ENCODE data around the gene CEP295NL.
"Not testable (repeated sequence)": the region's sequence is repeated elsewhere in the genome, so short reads cannot be mapped to it uniquely, and the experiment has no call there.

CEP295NL gene

DNA sequence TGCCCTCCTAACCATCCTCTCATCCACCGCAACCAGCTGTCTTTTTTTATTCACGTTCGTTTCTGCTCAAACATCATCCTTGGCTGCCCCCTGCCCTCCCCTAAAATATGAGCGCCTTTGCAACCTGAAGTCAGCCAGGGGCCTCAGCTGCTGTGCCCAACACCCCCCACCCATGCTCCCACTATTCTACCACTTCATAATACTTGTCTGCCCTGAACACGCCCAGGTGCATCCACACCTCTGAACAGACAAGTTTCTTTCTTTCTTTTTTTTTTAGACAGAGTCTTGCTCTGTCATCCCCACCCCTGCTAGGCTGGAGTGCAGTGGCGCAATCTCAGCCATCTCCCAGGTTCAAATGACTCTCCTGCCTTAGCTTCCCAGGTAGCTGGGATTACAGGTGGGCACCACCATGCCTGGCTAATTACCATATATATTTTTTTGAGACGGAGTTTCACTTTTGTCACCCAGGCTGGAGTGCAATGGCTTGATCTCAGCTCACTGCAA, 26.9 kb downstream of the CEP295NL start:
- H3K27me3 ChIP-seq (ENCODE audit: insufficient read depth, low read length), result no peaks in the 10 kb centered on the region
- peaks cover 5% of the 10 kb centered on the region for H3K36me3 ChIP-seq (ENCODE audit: insufficient read depth, low read length)
- peak overlapping the region; percentile 20; the same call in 1 of the 2 replicates for H3K27ac ChIP-seq (ENCODE audit: low read depth, low read length)
- no peak overlapping the region for H2AFZ ChIP-seq (ENCODE audit: low read length, unreplicated experiment)
- no peak overlapping the region for H3K4me3 ChIP-seq (ENCODE audit: low read depth, low read length)
- H3K79me2 ChIP-seq (ENCODE audit: control insufficient read depth, insufficient read depth, low read length, unreplicated experiment), result peaks cover 44% of the 10 kb centered on the region
- H3K4me1 ChIP-seq (ENCODE audit: control insufficient read depth, insufficient read depth, low read length, unreplicated experiment), result peaks cover 31% of the 10 kb centered on the region

DNA sequence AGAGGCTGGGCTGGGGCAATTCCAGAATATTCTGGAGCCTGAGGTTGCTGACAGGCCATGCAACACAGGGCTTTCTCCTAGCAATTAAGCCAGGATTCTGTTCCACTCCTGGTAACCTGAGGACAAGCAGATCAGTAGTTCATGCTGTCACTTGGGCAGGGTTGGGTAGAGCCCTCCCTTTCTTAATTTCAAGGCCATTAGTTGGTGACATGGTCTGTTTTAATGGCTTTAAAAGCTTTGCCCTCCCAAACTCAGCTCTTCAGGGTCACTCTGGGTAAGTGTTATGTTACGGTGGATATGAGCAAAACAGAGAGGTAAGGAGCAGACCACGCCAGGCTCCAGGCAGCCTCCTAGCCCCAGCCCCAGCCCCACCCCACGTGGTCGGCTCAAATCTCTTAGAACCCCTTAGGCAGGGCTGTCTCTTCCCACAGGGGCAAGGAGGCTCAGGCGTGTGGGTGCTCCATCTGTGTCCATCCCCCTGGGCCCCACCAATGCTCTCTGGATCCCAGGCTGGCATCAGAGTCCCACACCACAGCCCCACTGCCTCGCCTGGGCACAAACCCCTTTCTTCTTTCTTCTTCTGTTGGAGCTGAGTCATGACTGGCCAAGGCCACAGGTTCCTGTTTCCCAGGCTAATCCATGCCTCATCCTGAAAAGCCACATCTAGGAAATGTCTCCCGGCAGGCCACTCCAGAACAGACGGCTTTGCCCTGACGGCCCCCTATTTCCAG, 27.5 kb downstream of the CEP295NL start:
- Histone ChIP-seq H3K79me2 (ENCODE audit: control insufficient read depth, insufficient read depth, low read length, unreplicated experiment) (peaks cover 39% of the 10 kb centered on the region), H3K27me3 (ENCODE audit: insufficient read depth, low read length) (no peaks in the 10 kb centered on the region), H3K4me1 (ENCODE audit: control insufficient read depth, insufficient read depth, low read length, unreplicated experiment) (peaks cover 31% of the 10 kb centered on the region), H3K4me3 (ENCODE audit: low read depth, low read length) (no peak overlapping the region), H3K27ac (ENCODE audit: low read depth, low read length) (peak overlapping the region; percentile 22), H2AFZ (ENCODE audit: low read length, unreplicated experiment) (no peak overlapping the region), H3K36me3 (ENCODE audit: insufficient read depth, low read length) (peaks cover 5% of the 10 kb centered on the region)

DNA sequence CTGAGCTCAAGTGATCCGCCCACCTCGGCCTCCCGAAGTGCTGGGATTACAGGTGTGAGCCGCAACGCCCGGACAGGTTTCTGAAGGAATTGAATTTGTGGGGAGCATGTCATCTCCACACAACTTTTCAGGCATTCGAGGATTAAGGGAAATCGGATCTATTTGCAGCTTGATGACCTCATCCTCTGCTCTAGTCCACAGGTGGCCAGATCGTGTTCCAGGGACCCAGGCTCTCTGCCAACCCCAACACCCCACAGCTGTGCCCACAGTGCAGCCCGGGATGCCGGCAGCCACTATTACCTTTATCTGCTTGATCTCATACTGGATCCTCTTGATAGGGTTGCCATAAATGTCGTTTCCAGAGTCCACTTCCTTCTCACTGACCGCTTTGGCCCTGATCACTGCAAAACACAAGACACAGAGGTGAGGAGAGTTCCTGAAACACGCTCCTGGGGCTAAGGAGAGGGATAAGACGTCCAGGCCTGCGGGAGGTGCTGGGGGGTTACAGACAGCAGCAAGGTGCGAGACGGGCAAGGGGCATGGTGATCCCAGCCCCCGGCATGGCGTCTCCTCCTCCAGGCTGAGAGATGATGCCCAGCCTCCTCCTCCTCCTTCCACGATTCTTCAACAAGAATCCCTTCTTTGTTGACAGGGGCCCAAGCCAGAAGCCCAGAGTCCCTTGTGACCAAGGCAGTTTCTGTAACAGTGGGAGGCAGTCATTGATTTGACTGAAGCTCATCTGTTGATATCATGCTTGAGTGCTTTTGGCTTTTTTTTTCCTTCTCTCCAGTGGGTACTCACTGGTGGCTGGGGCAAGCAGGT, 29.3 kb downstream of the CEP295NL start:
- Histone ChIP-seq H3K4me3 (ENCODE audit: low read depth, low read length) (no peak overlapping the region), H2AFZ (ENCODE audit: low read length, unreplicated experiment) (no peak overlapping the region), H3K27me3 (ENCODE audit: insufficient read depth, low read length) (no peaks in the 10 kb centered on the region), H3K27ac (ENCODE audit: low read depth, low read length) (no peak overlapping the region), H3K4me1 (ENCODE audit: control insufficient read depth, insufficient read depth, low read length, unreplicated experiment) (peaks cover 19% of the 10 kb centered on the region), H3K36me3 (ENCODE audit: insufficient read depth, low read length) (peaks cover 5% of the 10 kb centered on the region), H3K79me2 (ENCODE audit: control insufficient read depth, insufficient read depth, low read length, unreplicated experiment) (peaks cover 32% of the 10 kb centered on the region)

DNA sequence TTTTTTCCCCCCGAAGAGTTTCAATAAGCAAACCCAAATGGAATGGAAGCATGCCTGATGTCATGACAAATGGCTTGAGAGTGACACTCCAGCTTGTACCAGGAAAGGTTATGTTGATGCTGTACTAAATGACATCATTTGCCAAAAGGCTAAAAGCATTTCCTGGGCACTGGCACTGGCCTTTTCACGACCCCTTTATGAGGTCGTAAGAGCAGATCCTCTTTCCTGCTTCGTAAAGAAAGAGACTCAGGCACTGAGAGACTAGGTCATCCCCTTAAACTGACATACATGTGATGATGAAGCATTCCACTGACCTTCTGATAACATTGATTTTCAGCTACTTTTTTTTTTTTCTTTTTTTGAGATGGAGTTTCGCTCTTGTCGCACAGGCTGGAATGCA, 30.5 kb downstream of the CEP295NL start:
- no peak overlapping the region; the same call in 1 of the 2 replicates for H3K27ac ChIP-seq (ENCODE audit: low read depth, low read length)
- H3K4me1 ChIP-seq (ENCODE audit: control insufficient read depth, insufficient read depth, low read length, unreplicated experiment), result peaks cover 26% of the 10 kb centered on the region
- no peak overlapping the region for H3K4me3 ChIP-seq (ENCODE audit: low read depth, low read length)
- H3K79me2 ChIP-seq (ENCODE audit: control insufficient read depth, insufficient read depth, low read length, unreplicated experiment), result peaks cover 23% of the 10 kb centered on the region
- H3K27me3 ChIP-seq (ENCODE audit: insufficient read depth, low read length), result no peaks in the 10 kb centered on the region
- peaks cover 5% of the 10 kb centered on the region for H3K36me3 ChIP-seq (ENCODE audit: insufficient read depth, low read length)
- no peak overlapping the region for H2AFZ ChIP-seq (ENCODE audit: low read length, unreplicated experiment)

DNA sequence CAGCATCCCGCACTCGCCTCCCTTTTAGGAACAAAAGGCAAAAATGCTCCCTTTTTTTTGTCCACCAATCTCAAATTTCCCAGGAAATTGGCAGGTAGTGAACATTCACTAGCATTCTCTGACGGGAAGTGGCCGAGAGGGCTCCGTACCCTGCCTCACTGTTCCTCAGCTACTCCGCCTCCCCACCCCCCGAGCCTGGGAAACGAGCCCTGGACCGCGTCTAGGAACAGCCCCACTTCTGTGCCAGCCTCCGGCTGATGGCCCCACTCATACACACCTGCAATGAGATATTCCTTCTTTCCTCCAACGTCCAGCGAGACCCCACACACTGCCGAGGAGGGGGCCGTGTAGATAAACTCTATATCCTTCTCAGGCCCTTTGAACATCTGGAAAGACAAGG, 32.4 kb downstream of the CEP295NL start:
- Histone ChIP-seq H3K79me2 (ENCODE audit: control insufficient read depth, insufficient read depth, low read length, unreplicated experiment) (peaks cover 11% of the 10 kb centered on the region), H3K36me3 (ENCODE audit: insufficient read depth, low read length) (peaks cover 5% of the 10 kb centered on the region), H3K4me3 (ENCODE audit: low read depth, low read length) (no peak overlapping the region), H3K4me1 (ENCODE audit: control insufficient read depth, insufficient read depth, low read length, unreplicated experiment) (peaks cover 29% of the 10 kb centered on the region), H2AFZ (ENCODE audit: low read length, unreplicated experiment) (no peak overlapping the region), H3K27me3 (ENCODE audit: insufficient read depth, low read length) (no peaks in the 10 kb centered on the region), H3K27ac (ENCODE audit: low read depth, low read length) (no peak overlapping the region)

DNA sequence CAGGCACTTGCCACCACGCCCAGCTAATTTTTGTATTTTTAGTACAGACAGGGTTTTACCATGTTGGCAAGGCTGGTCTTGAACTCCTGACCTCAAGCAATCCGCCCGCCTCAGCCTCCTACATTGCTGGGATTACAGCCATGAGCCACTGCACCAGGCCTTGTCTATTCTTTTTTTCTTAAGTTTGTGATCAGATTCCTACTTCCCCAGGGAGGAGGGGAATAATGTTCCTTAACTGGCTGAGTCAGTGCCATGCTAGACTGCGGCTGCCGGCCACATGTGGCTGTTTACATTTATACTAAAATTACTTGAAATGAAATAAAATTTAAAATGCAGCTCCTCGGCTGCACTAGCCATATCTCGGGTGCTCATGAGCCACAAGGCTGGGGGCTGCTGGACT, 34.6 kb downstream of the CEP295NL start:
- no peak overlapping the region for H2AFZ ChIP-seq (ENCODE audit: low read length, unreplicated experiment)
- peak overlapping the region; percentile 42 for H3K27ac ChIP-seq (ENCODE audit: low read depth, low read length)
- peaks cover 23% of the 10 kb centered on the region for H3K4me1 ChIP-seq (ENCODE audit: control insufficient read depth, insufficient read depth, low read length, unreplicated experiment)
- peaks cover 5% of the 10 kb centered on the region for H3K36me3 ChIP-seq (ENCODE audit: insufficient read depth, low read length)
- peaks cover 3% of the 10 kb centered on the region for H3K79me2 ChIP-seq (ENCODE audit: control insufficient read depth, insufficient read depth, low read length, unreplicated experiment)
- no peak overlapping the region for H3K4me3 ChIP-seq (ENCODE audit: low read depth, low read length)
- no peaks in the 10 kb centered on the region for H3K27me3 ChIP-seq (ENCODE audit: insufficient read depth, low read length)

DNA sequence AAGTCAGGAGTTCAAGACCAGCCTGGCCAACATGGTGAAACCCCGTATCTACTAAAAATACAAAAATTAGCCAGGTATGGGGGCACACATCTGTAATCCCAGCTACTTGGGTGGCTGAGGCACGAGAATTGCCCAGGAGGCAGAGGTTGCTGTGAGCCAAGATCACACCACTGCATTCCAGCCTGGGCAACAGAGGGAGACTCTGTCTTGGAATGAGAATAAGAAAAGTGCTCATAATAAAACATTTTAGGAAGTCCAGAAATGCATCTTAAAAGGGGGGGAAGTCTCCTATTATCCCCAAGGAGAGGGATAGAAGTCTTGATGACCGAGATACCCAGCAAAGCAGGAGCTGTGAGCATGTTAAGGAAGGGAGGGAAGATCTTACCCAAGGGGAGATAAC, 36.0 kb downstream of the CEP295NL start:
- peaks cover 29% of the 10 kb centered on the region for H3K4me1 ChIP-seq (ENCODE audit: control insufficient read depth, insufficient read depth, low read length, unreplicated experiment)
- not testable (repeated sequence) for H3K27me3 ChIP-seq (ENCODE audit: insufficient read depth, low read length); H2AFZ ChIP-seq (ENCODE audit: low read length, unreplicated experiment); H3K36me3 ChIP-seq (ENCODE audit: insufficient read depth, low read length); H3K79me2 ChIP-seq (ENCODE audit: control insufficient read depth, insufficient read depth, low read length, unreplicated experiment); H3K27ac ChIP-seq (ENCODE audit: low read depth, low read length); H3K4me3 ChIP-seq (ENCODE audit: low read depth, low read length)

DNA sequence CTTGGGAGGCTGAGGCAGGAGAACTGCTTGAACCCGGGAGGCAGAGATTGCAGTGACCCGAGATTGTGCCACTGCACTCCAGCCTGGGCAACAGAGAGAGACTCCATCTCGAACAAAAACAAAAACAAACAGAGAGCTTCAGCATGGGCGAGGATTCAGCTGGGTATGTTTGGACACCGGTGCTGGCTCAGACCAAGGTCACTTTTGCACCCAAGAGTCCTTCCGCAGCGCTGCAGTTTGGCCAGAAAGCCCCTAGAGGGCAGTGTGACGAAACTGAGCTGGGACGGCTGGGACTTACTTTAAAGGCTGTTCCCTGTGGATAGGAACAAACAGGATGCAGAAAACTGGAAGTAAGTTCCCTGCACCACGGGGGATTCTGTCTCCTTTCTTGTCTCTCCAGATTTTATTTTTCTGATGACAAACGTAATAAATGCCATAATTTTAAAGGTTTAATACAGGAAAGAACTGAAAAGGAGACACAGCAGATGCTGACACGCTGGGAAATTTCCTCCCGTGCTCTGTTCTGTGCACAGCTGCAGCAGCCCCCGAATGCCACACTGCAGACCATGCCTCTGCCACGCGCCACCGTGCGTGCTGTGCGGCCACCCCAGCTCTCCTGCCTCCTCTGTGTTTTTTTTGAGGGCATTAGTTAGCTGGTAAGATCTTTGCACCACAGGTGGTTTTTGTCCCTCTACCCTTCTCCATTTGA, 37.2 kb downstream of the CEP295NL start:
- Histone ChIP-seq H3K79me2 (ENCODE audit: control insufficient read depth, insufficient read depth, low read length, unreplicated experiment) (peaks cover 3% of the 10 kb centered on the region), H3K36me3 (ENCODE audit: insufficient read depth, low read length) (peaks cover 4% of the 10 kb centered on the region), H2AFZ (ENCODE audit: low read length, unreplicated experiment) (no peak overlapping the region), H3K4me1 (ENCODE audit: control insufficient read depth, insufficient read depth, low read length, unreplicated experiment) (peaks cover 38% of the 10 kb centered on the region), H3K27me3 (ENCODE audit: insufficient read depth, low read length) (no peaks in the 10 kb centered on the region), H3K4me3 (ENCODE audit: low read depth, low read length) (peak overlapping the region; percentile 16; the same call in 1 of the 2 replicates), H3K27ac (ENCODE audit: low read depth, low read length) (no peak overlapping the region)

DNA sequence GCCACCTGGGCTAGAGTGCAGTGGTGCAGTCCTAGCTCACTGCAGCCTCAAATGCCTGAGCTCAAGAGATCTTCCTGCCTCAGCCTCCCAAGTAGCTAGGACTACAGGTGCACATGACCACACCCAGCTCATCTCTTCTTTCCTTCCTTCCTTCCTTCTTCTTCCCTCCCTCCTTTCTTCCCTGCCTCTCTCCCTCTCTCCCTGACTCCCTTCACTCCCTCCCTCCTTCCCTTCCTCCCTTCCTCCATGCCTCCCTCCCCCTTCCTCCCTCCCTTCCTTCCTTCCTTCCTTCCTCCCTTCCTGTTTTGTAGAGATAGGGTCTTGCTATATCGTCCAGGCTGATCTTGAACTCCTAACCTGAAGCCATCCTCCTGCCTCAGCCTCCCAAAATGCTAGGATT, 38.9 kb downstream of the CEP295NL start:
- H3K4me1 ChIP-seq (ENCODE audit: control insufficient read depth, insufficient read depth, low read length, unreplicated experiment), result peaks cover 38% of the 10 kb centered on the region
- H3K27ac ChIP-seq (ENCODE audit: low read depth, low read length), result no peak overlapping the region
- H3K27me3 ChIP-seq (ENCODE audit: insufficient read depth, low read length), result no peaks in the 10 kb centered on the region

More for the DNA sequence above, 38.9 kb downstream of the CEP295NL start:
- no peak overlapping the region for H2AFZ ChIP-seq (ENCODE audit: low read length, unreplicated experiment)
- H3K4me3 ChIP-seq (ENCODE audit: low read depth, low read length), result no peak overlapping the region
- H3K36me3 ChIP-seq (ENCODE audit: insufficient read depth, low read length), result peaks cover 4% of the 10 kb centered on the region
- H3K79me2 ChIP-seq (ENCODE audit: control insufficient read depth, insufficient read depth, low read length, unreplicated experiment), result peaks cover 3% of the 10 kb centered on the region
